Mesodermal cell (in vitro differentiated cells): ENCODE results near the gene SLC25A17.
A peak's percentile ranks its signal among the peaks of the same experiment; 100 is the strongest.
"Not testable (repeated sequence)": the region's sequence is repeated elsewhere in the genome, so short reads cannot be mapped to it uniquely, and the experiment has no call there.

Experiments used
- H3K27ac ChIP-seq: 2 replicates; pipeline ENCODE4 v1.7.0; 2013; ENCODE audit warnings: mild to moderate bottlenecking, low read depth, low read length, moderate library complexity; ENCODE audit not compliant: severe bottlenecking
- H3K36me3 ChIP-seq: 2 replicates; pipeline ENCODE4 v1.7.1; 2013; ENCODE audit warnings: mild to moderate bottlenecking, low read length, moderate library complexity; ENCODE audit not compliant: control insufficient read depth, insufficient read depth
- H3K4me1 ChIP-seq: one replicate; pipeline ENCODE4 v1.7.1; 2013; ENCODE audit warnings: mild to moderate bottlenecking, low read length; ENCODE audit not compliant: insufficient read depth, control insufficient read depth, poor library complexity, severe bottlenecking
- H3K4me3 ChIP-seq: 2 replicates; pipeline ENCODE4 v1.7.0; 2013; ENCODE audit warnings: low read length, control low read depth, mild to moderate bottlenecking; ENCODE audit not compliant: insufficient read depth, poor library complexity, severe bottlenecking; ENCODE audit errors: extremely low read depth
- H3K9me3 ChIP-seq: 2 replicates; pipeline ENCODE4 v1.7.1; 2013; ENCODE audit warnings: mild to moderate bottlenecking, low read length, moderate library complexity; ENCODE audit not compliant: control insufficient read depth
- WGBS, 2 experiments: methylation state at CpG; one replicate each; pipeline ENCODE4 v1.1.5; 2013; ENCODE audit warnings: missing lambda C conversion rate in 2 of 2; ENCODE audit not compliant: insufficient coverage in 2 of 2; 5-methylcytosine and 5-hydroxymethylcytosine counted together

SLC25A17 gene

DNA sequence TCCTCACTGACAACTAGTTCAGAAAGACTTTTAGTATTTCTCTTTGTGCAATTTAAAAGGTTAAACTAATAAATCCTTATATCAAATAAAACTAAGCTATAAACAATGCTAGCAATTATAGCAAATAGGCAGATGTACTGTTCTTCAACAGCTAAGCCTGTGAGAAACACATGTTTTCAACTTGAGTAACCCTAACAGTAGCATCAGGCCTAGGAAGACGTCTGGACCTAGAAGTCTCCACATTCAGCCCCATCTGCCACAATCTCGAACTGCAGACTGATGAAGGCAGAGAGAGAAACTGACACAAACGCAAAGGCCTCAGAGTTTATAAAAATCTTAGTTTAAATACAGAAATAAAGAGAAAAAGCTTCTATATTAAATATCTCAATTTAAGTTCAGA lies 34.8 kb upstream of the SLC25A17 start:
- peak overlapping the region; percentile 76 for H3K4me3 ChIP-seq
- H3K9me3 ChIP-seq, result no peaks in the 10 kb centered on the region
- WGBS, 2 experiments, result 67 to 80% methylated on average over 1 of the region's 3 CpGs
- H3K36me3 ChIP-seq, result peaks cover 32% of the 10 kb centered on the region
- H3K4me1 ChIP-seq, result peaks cover 9% of the 10 kb centered on the region
- no peak overlapping the region for H3K27ac ChIP-seq

DNA sequence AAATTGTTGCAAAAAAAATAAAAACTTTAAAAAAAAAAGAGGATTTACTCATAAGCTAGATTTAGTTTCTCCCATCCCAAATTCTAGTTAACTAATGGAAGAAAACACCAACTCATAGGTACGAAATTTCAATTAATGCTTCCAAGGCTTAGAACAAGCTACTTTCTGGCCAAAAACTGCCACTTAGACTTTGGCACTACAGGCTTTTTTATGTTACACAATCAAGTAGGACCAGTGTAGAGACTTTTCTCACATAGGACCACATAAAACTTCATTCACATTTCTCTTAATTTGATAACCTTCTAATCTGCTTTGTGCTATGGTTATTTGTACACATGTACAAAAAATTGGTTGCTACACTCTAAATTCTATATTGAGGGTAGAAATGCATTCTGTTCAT lies 34.2 kb upstream of the SLC25A17 start:
- H3K4me1 ChIP-seq, result peaks cover 9% of the 10 kb centered on the region
- H3K9me3 ChIP-seq, result no peaks in the 10 kb centered on the region
- peaks cover 37% of the 10 kb centered on the region for H3K36me3 ChIP-seq
- peak overlapping the region; percentile 18 for H3K4me3 ChIP-seq
- 100% methylated on average over 1 of the region's 1 CpG; no CpG with 5 or more reads in 1 of the 2 experiments for WGBS, 2 experiments
- H3K27ac ChIP-seq, result no peak overlapping the region

DNA sequence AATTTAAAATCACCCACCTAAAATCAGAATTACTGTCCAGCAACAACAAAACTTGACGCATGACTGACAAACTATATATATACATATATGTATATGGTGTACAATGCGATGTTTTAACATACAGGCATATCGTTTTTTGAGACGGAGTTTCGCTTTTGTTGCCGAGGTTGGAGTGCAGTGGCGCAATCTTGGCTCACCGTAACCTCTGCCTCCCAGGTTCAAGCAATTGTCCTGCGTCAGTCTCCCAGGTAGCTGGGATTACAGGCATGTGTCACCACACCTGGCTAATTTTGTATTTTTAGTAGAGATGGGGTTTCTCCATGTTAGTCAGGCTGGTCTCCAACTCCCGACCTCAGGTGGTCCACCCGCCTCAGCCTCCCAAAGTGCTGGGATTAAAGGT lies 26.7 kb upstream of the SLC25A17 start:
- H3K36me3 ChIP-seq, result peaks cover 90% of the 10 kb centered on the region
- H3K4me3 ChIP-seq, H3K9me3 ChIP-seq, H3K27ac ChIP-seq, H3K4me1 ChIP-seq: not testable (repeated sequence)
- 91 to 99% methylated on average over 8 to 9 of the region's 11 CpGs for WGBS, 2 experiments

DNA sequence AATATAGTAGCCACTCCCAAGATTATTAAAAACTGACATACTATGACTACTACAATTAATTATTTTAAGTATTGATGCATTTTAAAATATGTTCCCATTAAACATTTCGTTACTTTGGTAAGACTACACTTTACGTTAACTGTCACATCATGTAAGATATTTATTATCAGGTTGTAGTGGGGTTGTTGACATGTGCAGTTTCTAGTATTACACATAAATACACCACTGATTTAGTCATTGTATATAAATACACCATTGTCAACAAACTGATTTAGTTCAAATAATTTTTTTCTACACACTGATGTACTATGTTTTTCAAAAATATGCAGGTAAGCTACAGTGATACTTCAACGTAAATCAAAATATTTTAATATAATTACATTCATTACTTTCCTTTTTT lies 25.8 kb upstream of the SLC25A17 start:
- no CpG with 5 or more reads among the region's 3 CpGs for WGBS, 2 experiments
- Histone ChIP-seq H3K4me3 (no peak overlapping the region), H3K27ac (no peak overlapping the region), H3K4me1 (no peaks in the 10 kb centered on the region), H3K9me3 (no peaks in the 10 kb centered on the region), H3K36me3 (peaks cover 93% of the 10 kb centered on the region)

GRCh38 chr22:40838486-40838885 lies 19.3 kb upstream of the SLC25A17 start:
- 100% methylated on average over 2 to 3 of the region's 3 CpGs for WGBS, 2 experiments
- Histone ChIP-seq H3K4me3 (no peak overlapping the region), H3K4me1 (no peaks in the 10 kb centered on the region), H3K9me3 (no peaks in the 10 kb centered on the region), H3K27ac (no peak overlapping the region), H3K36me3 (peaks cover 89% of the 10 kb centered on the region)

DNA sequence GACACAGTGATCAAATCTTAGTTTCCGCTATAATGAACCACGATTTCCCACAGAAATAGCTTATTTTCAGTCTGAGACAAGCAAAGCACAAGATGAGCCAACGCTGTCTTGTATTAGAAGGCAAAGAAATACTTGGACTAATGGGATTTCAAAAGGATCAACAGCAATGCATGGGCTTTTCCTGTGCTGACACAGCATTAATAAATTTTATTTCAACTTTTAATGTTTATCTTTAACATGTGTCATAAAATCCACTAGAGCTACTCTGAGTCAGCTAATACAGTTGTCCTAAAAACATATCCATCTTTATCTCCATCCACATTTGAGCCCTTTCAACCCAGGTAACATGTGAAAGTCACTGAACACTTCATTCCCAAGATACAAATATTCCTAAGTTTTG lies 15.5 kb upstream of the SLC25A17 start:
- H3K36me3 ChIP-seq, result peaks cover 86% of the 10 kb centered on the region
- WGBS, 2 experiments, result 94 to 100% methylated on average over 3 of the region's 3 CpGs
- no peak overlapping the region for H3K27ac ChIP-seq

DNA sequence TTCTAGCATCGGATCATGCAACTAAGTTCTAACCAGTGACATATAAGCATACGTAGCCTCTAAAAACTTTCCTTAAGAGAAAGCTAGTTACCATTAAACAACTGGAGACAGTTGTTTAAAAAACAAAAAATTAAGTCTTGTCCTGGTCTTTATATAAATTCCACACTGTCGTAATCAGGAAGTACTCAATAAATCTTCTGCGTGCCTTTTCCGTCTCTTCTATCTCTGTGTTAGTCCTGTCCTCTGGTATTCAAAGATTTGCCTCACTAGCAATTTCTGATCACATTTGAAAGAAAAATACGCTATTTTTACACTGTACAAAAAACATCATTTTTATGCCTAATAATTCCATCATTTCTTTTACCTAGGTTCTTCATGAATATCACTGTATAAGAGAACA lies 10.0 kb upstream of the SLC25A17 start:
- H3K27ac ChIP-seq, result no peak overlapping the region
- H3K9me3 ChIP-seq, result no peaks in the 10 kb centered on the region
- WGBS, 2 experiments, result 94 to 100% methylated on average over 5 to 6 of the region's 6 CpGs
- peaks cover 84% of the 10 kb centered on the region for H3K36me3 ChIP-seq
- peaks cover 6% of the 10 kb centered on the region for H3K4me1 ChIP-seq
- no peak overlapping the region for H3K4me3 ChIP-seq

More for the DNA sequence above, 15.5 kb upstream of the SLC25A17 start:
- no peak overlapping the region for H3K4me3 ChIP-seq
- no peaks in the 10 kb centered on the region for H3K9me3 ChIP-seq
- no peaks in the 10 kb centered on the region for H3K4me1 ChIP-seq

DNA sequence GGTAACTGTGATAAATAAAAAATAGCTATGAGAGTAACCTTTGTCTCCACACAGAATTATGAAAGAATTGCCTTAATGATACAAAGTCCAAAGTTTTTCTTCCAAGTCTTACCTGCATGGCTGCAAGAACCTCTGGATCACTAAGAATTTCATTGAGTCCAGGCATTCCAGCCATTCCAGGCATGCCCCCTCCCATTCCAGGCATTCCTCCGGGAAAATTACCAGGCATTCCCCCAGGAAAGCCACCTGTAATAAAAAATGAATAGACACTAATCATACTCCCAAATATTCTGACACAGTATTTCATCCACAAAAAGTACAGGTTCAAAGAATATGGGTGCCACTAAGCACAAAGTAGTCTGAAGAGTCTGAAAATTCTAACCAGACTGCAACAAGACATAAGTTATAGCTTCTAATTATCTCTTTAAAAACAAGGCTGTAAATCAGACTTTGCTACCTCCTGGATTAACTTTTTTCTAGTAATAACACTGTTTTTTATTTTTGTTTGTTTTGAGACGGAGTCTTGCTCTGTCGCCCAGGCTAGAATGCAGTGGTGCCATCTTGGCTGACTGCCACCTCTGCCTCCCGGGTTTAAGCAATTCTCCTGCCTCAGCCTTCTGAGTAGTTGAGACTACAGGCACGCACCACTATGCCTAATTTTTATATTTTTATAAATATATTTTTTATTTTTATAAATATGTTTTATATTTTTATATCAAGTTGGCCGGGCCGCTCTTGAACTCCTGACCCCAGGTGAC lies 8.0 kb upstream of the SLC25A17 start:
- WGBS, 2 experiments, result 87 to 100% methylated on average over 1 to 3 of the region's 7 CpGs
- H3K27ac ChIP-seq, result peak overlapping the region; percentile 1
- peaks cover 86% of the 10 kb centered on the region for H3K36me3 ChIP-seq

GRCh38 chr22:40826292-40826691 lies 7.1 kb upstream of the SLC25A17 start:
- H3K27ac ChIP-seq, H3K4me1 ChIP-seq, H3K4me3 ChIP-seq, H3K9me3 ChIP-seq: not testable (repeated sequence)
- peaks cover 79% of the 10 kb centered on the region for H3K36me3 ChIP-seq
- WGBS, 2 experiments, result 100% methylated on average over 1 of the region's 2 CpGs; no CpG with 5 or more reads in 1 of the 2 experiments

More for the DNA sequence above, 8.0 kb upstream of the SLC25A17 start:
- no peak overlapping the region for H3K4me3 ChIP-seq
- H3K9me3 ChIP-seq, result no peaks in the 10 kb centered on the region
- H3K4me1 ChIP-seq, result peaks cover 6% of the 10 kb centered on the region

GRCh38 chr22:40823426-40823825 lies 4.3 kb upstream of the SLC25A17 start:
- Histone ChIP-seq H3K4me3 (no peak overlapping the region), H3K4me1 (peaks cover 6% of the 10 kb centered on the region), H3K27ac (no peak overlapping the region), H3K36me3 (peaks cover 54% of the 10 kb centered on the region), H3K9me3 (no peaks in the 10 kb centered on the region)
- WGBS, 2 experiments, result no CpG with 5 or more reads among the region's 1 CpG

DNA sequence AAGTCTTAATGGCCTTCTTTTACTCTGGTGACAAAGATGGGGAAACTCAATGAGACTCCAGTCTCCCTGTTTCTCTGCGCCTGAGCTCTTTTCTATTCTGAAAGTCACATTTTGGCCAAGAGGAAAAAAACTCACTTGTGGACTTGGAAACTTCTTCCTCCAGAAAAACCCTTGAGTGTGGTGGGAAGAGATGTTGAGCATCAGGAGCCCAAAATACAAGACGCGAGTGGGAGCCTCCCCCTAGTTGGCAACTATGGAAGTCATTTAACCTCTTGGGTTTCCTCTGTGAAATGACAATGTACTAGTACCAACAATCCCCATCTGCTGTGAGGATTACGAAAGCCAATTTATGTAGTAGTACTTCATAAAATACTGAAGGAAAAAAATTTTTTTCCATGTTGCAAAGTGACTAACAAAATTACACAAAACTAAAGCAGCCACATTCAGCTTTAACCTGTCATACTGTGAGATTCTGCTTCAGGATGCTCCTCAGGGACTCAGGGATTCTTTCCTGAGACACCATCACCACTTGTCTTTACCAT lies 524 bp upstream of the SLC25A17 start:
- peak overlapping the region; percentile 80 for H3K4me3 ChIP-seq
- peak overlapping the region; percentile 74 for H3K27ac ChIP-seq
- WGBS, 2 experiments, result 43% methylated on average over 1 of the region's 4 CpGs; no CpG with 5 or more reads in 1 of the 2 experiments
- peaks cover 37% of the 10 kb centered on the region for H3K36me3 ChIP-seq
- H3K4me1 ChIP-seq, result peaks cover 5% of the 10 kb centered on the region
- H3K9me3 ChIP-seq, result no peaks in the 10 kb centered on the region
